ENCODE measurements around the gene ACOX2.

DNA sequence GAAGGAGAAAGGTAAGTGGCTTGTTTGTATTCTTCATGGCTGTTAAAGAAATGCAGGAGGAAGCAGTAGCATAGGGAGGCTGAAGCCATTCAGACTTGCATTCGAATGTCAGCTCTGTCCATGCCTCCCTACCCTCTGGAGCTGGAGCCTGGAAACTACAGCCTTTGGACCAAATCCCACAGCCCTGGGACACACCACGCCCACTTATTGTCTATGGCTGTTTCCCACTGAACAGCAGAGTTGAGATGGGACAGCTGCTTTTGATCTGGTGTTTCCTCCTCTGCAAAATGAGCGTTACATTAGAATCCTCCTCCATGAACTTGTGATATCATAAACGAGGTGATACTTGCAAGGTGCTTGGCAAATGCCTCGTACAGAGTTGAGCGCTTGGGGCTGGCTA lies 36.6 kb upstream of the ACOX2 start:
- TF ChIP-seq EZH2phosphoT487 (IDR thresholded peaks at IDR 0.05; ENCODE audit: borderline replicate concordance, low read depth, low read length), result no peak
- TF ChIP-seq, protein P1, sequence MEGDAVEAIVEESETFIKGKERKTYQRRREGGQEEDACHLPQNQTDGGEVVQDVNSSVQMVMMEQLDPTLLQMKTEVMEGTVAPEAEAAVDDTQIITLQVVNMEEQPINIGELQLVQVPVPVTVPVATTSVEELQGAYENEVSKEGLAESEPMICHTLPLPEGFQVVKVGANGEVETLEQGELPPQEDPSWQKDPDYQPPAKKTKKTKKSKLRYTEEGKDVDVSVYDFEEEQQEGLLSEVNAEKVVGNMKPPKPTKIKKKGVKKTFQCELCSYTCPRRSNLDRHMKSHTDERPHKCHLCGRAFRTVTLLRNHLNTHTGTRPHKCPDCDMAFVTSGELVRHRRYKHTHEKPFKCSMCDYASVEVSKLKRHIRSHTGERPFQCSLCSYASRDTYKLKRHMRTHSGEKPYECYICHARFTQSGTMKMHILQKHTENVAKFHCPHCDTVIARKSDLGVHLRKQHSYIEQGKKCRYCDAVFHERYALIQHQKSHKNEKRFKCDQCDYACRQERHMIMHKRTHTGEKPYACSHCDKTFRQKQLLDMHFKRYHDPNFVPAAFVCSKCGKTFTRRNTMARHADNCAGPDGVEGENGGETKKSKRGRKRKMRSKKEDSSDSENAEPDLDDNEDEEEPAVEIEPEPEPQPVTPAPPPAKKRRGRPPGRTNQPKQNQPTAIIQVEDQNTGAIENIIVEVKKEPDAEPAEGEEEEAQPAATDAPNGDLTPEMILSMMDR (conservative IDR thresholded peaks at IDR 0.05; ENCODE audit: low read length), result no peak
